ENCODE results near the gene CNTN5. TPM values are rescaled to one million over a fixed set of nuclear protein-coding genes. Genes with fewer than 3 reads are reported as not detected.

Gene CNTN5
- total and polyA plus RNA-seq, 2 donors (not counting 1 experiment from before 2014, with no cell fraction given) = 0.17 TPM; not detected in 1

GRCh38 chr11:100294748-100295147 is 1274.0 kb downstream of the CNTN5 start:
- H3K79me2 ChIP-seq (ENCODE audit: control insufficient read depth, insufficient read depth, low read length) = no peaks in the 10 kb centered on the region
- H3K9ac ChIP-seq (ENCODE audit: insufficient read depth, low read length) = no peak overlapping the region
- H3K36me3 ChIP-seq (ENCODE audit: control insufficient read depth, insufficient read depth, low read length) = no peaks in the 10 kb centered on the region
- H3K9me3 ChIP-seq (ENCODE audit: control insufficient read depth, insufficient read depth, low read depth, low read length) = no peaks in the 10 kb centered on the region
- no peak overlapping the region for H3K4me2 ChIP-seq (ENCODE audit: extremely low read depth, insufficient read depth, low read length)
- DNase-seq (ENCODE audit: low read depth in 2 of 2) = no peak
- H3K4me1 ChIP-seq (ENCODE audit: control insufficient read depth, extremely low read depth, insufficient read depth, low read length) = no peaks in the 10 kb centered on the region
- H3K4me3 ChIP-seq (replicated peaks in 1 of 4; ENCODE audit: control extremely low read depth in 1 of 4, insufficient read depth in 1 of 4, low read depth in 3 of 4, low read length in 4 of 4) = no peak overlapping the region
- TF ChIP-seq CTCF (conservative IDR thresholded peaks at IDR 0.05 in 1 of 2, IDR thresholded peaks at IDR 0.05 in 1 of 2; ENCODE audit: low read depth in 1 of 2, low read length in 2 of 2) (no peak), EZH2 (IDR thresholded peaks at IDR 0.05; ENCODE audit: low read length, missing control alignments) (no peak)
- no peaks in the 10 kb centered on the region for H4K20me1 ChIP-seq (ENCODE audit: control insufficient read depth, extremely low read depth, insufficient read depth, low read length)
- H3K27ac ChIP-seq (ENCODE audit: insufficient read depth, low read length) = no peak overlapping the region
- no peaks in the 10 kb centered on the region for H3K27me3 ChIP-seq (ENCODE audit: control insufficient read depth, insufficient read depth, low read length)
- no peak overlapping the region for H2AFZ ChIP-seq (ENCODE audit: low read length)

- no peaks in the 10 kb centered on the region for H3K79me2 ChIP-seq (ENCODE audit: control insufficient read depth, insufficient read depth, low read length)
- TF ChIP-seq EZH2 (IDR thresholded peaks at IDR 0.05; ENCODE audit: low read length, missing control alignments) (no peak), CTCF (conservative IDR thresholded peaks at IDR 0.05 in 1 of 2, IDR thresholded peaks at IDR 0.05 in 1 of 2; ENCODE audit: low read depth in 1 of 2, low read length in 2 of 2) (no peak)
- no peak overlapping the region for H3K4me3 ChIP-seq (replicated peaks in 1 of 4; ENCODE audit: control extremely low read depth in 1 of 4, insufficient read depth in 1 of 4, low read depth in 3 of 4, low read length in 4 of 4)
- no peak overlapping the region for H2AFZ ChIP-seq (ENCODE audit: low read length)
- no peak overlapping the region for H3K4me2 ChIP-seq (ENCODE audit: extremely low read depth, insufficient read depth, low read length)
- no peaks in the 10 kb centered on the region for H4K20me1 ChIP-seq (ENCODE audit: control insufficient read depth, extremely low read depth, insufficient read depth, low read length)
- DNase-seq (ENCODE audit: low read depth in 2 of 2) = no peak
- H3K9ac ChIP-seq (ENCODE audit: insufficient read depth, low read length) = no peak overlapping the region
- no peaks in the 10 kb centered on the region for H3K4me1 ChIP-seq (ENCODE audit: control insufficient read depth, extremely low read depth, insufficient read depth, low read length)
- no peaks in the 10 kb centered on the region for H3K27me3 ChIP-seq (ENCODE audit: control insufficient read depth, insufficient read depth, low read length)
- no peaks in the 10 kb centered on the region for H3K9me3 ChIP-seq (ENCODE audit: control insufficient read depth, insufficient read depth, low read depth, low read length)
- H3K27ac ChIP-seq (ENCODE audit: insufficient read depth, low read length) = no peak overlapping the region
- H3K36me3 ChIP-seq (ENCODE audit: control insufficient read depth, insufficient read depth, low read length) = no peaks in the 10 kb centered on the region
These were observed 1275.4 kb downstream of the CNTN5 start for GRCh38 chr11:100296051-100296679.

GRCh38 chr11:100297516-100297915 is 1276.8 kb downstream of the CNTN5 start:
- no peak overlapping the region for H2AFZ ChIP-seq (ENCODE audit: low read length)
- no peak overlapping the region for H3K4me2 ChIP-seq (ENCODE audit: extremely low read depth, insufficient read depth, low read length)
- no peak overlapping the region for H3K9ac ChIP-seq (ENCODE audit: insufficient read depth, low read length)
- no peaks in the 10 kb centered on the region for H3K4me1 ChIP-seq (ENCODE audit: control insufficient read depth, extremely low read depth, insufficient read depth, low read length)
- H3K9me3 ChIP-seq (ENCODE audit: control insufficient read depth, insufficient read depth, low read depth, low read length) = no peaks in the 10 kb centered on the region
- H3K36me3 ChIP-seq (ENCODE audit: control insufficient read depth, insufficient read depth, low read length) = no peaks in the 10 kb centered on the region
- H3K79me2 ChIP-seq (ENCODE audit: control insufficient read depth, insufficient read depth, low read length) = no peaks in the 10 kb centered on the region
- no peak overlapping the region for H3K27ac ChIP-seq (ENCODE audit: insufficient read depth, low read length)
- peak in 1 of 2 donors; percentile 10 for DNase-seq (ENCODE audit: low read depth in 2 of 2)
- TF ChIP-seq EZH2 (IDR thresholded peaks at IDR 0.05; ENCODE audit: low read length, missing control alignments) = no peak
- no peak for TF ChIP-seq CTCF (conservative IDR thresholded peaks at IDR 0.05 in 1 of 2, IDR thresholded peaks at IDR 0.05 in 1 of 2; ENCODE audit: low read depth in 1 of 2, low read length in 2 of 2)
- H3K27me3 ChIP-seq (ENCODE audit: control insufficient read depth, insufficient read depth, low read length) = no peaks in the 10 kb centered on the region
- H3K4me3 ChIP-seq (replicated peaks in 1 of 4; ENCODE audit: control extremely low read depth in 1 of 4, insufficient read depth in 1 of 4, low read depth in 3 of 4, low read length in 4 of 4) = no peak overlapping the region
- H4K20me1 ChIP-seq (ENCODE audit: control insufficient read depth, extremely low read depth, insufficient read depth, low read length) = no peaks in the 10 kb centered on the region
